AG10803 (cell line): ENCODE measurements around the gene MSI2.
"Not testable (repeated sequence)": the region's sequence is repeated elsewhere in the genome, so short reads cannot be mapped to it uniquely, and the experiment has no call there.

ENCODE experiments used
- DNase-seq: peaks from one replicate; pipeline ENCODE4 v3.0.0; 2010; ENCODE audit warnings: low read depth
- H3K4me3 ChIP-seq: 2 replicates; pipeline ENCODE4 v1.5.1; 2011; ENCODE audit warnings: mild to moderate bottlenecking, low read length, control low read depth
- TF ChIP-seq, protein P1 (sequence below): conservative IDR thresholded peaks from 2 replicates; pipeline ENCODE4 v1.5.1; 2011; ENCODE audit warnings: mild to moderate bottlenecking, low read length, control low read depth, inconsistent platforms

MSI2 gene

DNA sequence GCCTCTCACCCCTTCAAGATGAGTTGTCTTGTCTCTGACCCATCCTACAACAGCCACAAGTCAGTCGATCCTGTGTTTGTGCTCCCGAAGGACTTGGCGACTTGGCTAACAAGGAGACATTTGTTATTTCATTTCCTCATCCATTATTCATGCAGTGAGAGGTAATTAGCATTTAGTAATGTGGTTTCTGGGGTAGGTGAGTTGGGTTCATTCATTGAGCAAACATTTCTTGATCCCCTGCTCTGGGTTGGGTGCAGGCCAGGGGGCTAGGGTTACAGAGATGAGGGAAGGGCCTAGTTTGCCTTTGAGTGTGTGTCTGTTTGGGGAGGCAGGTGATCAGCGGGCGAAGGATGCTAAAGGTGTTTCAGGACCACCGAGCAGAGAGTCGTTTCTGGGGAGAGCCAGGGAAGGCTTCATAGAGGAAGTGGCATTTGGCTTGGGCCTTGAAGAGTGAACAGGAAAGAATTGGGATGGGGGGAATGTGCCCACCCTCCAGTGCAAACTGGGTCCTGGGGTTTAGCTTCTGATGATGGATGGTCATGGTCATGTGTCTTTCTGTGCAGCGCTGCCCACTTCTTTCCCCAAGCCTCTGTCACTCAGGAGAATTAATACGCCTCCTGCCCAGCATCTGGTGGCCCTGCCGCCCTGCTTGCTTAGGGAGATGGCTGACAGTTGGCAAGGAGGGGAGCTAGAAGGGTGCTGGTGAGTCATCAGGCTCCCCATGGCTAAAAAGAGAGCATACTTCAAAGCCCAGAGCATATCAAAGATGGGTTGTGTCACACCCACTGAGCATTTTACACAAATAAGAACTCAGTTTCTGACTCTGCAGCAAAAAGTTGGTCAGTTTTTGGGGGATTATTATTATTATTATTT lies 38.5 kb downstream of the MSI2 start:
- no peak overlapping the region for H3K4me3 ChIP-seq
- TF ChIP-seq, protein P1, sequence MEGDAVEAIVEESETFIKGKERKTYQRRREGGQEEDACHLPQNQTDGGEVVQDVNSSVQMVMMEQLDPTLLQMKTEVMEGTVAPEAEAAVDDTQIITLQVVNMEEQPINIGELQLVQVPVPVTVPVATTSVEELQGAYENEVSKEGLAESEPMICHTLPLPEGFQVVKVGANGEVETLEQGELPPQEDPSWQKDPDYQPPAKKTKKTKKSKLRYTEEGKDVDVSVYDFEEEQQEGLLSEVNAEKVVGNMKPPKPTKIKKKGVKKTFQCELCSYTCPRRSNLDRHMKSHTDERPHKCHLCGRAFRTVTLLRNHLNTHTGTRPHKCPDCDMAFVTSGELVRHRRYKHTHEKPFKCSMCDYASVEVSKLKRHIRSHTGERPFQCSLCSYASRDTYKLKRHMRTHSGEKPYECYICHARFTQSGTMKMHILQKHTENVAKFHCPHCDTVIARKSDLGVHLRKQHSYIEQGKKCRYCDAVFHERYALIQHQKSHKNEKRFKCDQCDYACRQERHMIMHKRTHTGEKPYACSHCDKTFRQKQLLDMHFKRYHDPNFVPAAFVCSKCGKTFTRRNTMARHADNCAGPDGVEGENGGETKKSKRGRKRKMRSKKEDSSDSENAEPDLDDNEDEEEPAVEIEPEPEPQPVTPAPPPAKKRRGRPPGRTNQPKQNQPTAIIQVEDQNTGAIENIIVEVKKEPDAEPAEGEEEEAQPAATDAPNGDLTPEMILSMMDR: no peak
- DNase-seq: no peak

DNA sequence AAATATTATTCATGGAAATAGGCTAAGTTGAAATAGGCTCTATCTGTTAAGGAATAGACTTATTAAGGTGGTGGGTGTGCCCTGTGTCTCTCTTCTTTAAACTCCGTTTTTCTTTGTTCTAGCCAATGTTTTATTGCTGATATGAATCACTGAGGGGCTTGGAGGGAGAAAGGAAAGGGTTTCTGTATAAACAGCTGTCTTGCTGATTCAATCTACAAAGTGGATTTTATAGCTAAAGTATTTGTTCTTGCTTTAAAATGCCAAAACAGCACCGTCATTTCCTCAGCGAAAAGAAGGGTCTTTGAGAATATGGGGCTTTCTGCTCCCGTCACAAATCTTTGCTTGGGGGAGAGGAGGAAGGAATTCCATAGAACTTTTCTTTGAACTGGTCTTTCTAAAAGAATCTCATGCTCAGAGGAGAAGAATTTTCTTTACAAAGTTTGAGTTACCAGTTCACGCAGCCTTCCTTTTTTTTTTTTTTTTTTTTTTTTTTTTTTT lies 39.3 kb downstream of the MSI2 start:
- H3K4me3 ChIP-seq: no peak overlapping the region
- TF ChIP-seq, protein P1: no peak
- DNase-seq: no peak

DNA sequence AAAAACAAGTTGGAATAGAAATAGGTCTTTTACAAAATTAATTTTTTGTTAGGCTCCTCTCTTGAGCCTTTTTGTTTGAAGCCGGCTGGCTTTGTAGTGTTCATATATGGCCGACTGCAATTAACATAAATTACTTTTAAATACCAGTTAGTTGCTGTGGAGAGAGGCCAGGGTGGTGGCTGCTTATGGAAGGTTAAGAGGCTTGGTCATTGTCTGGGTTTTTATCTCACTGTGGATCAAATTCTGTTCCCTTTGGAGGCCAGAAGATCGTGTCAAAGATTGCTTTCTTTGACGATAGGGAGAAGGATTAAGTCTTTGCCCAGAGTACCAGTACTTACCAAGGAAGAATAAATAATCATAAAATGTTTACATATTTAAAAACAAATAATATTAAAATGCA lies 39.9 kb downstream of the MSI2 start:
- no peak overlapping the region for H3K4me3 ChIP-seq
- TF ChIP-seq, protein P1: no peak
- no peak for DNase-seq

DNA sequence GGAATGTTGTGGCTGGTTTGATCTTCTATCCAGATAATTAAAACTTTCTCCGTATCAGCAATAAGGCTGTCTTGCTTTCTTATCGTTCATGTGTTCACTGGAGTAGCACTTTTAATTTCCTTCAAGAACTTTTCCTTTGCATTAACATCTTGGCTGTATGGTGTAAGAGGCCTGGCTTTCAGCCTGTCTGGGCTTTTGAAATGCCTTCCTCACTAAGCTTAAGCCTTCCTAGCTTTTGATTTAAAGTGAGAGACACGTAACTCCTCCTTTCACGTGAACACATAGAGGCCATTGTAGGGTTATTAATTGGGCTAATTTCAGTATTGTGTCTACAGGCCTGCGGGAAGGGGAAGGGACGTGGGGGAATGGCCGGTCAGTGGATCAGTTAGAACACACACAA lies 42.9 kb downstream of the MSI2 start:
- H3K4me3 ChIP-seq: no peak overlapping the region
- TF ChIP-seq, protein P1: no peak
- DNase-seq: no peak

DNA sequence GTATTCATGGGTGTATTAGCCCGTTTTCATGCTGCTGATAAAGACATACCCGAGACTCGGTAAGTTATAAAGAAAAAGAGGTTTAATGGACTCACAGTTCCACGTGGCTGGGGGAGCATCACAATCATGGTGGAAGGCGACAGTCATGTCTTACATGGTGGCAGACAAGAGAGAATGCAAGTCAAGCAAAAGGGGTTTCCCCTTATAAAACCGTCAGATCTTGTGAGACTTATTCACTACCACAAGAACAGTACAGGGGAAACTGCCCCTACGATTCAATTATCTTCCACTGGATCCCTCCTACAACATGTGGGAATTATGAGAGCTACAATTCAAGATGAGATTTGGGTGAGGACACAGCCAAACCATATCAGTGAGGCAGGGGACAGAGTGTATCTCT lies 44.3 kb downstream of the MSI2 start:
- not testable (repeated sequence) for H3K4me3 ChIP-seq, DNase-seq

DNA sequence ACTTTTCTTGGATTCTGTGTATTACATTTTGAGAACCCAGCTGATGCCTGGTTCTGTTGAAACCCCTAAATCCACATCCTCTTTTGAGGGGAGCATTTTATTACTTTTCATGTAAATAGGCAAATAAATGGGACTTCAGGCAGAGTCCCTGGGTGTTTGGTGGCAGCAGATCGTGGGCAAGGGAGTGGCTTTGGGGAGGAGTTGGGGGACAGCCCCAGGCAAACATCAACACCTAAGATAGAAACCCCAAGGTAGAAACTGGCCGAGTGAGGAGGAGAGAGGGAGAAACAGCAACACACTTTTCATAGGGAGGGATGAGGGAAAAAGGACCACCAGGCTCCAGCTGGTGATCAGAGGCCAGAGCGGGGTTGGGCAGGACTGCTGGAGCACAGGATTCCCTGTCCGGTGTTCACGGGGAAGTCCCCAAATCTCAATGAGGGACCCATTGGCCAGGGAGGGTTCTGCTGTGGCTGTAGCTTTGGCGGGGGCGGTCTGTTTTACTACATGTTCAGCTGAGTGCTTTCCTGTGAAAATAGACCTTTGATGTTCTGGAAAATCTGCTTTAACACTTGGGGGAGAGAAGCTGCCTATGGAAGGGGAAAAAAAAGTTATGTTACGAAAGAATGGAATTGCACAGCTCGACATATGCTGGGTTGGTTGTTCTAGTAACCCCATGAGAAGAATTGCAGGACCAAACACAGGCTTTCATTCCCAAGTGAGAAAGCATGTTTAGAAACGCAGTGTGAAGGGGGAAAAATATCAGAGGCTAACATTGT lies 46.6 kb downstream of the MSI2 start:
- H3K4me3 ChIP-seq: no peak overlapping the region
- TF ChIP-seq, protein P1: no peak
- DNase-seq: no peak

DNA sequence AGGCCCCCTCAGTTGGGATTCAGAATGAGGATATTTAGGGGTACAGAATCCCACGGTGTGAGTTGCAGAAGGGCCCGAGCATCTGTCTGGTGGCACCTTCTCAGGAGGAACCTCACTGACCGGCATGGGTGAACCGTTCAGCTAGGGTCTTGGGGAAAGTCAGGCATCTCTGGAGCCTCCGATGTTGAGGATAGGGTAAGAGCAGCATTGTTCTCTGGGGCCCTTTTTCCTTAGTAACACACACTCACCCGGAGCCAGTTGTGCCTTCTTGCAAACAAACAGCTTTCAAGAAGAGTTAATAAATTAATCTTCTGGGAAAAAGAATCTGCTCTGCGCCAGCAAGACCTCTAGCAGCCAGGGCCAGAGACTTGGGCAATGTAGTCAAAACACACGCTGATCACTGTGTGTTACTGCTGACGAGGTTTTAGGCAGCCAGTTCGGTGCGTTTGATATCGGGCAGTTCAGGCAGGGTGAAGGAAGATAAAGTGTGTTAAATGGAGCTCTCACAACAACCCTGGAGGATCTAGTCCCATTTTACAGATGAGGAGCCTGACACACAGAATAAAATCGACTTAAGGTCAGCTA lies 48.9 kb downstream of the MSI2 start:
- TF ChIP-seq, protein P1: no peak
- no peak overlapping the region for H3K4me3 ChIP-seq

More for the DNA sequence above, 48.9 kb downstream of the MSI2 start:
- no peak for DNase-seq
